HPDE6-E6E7 (cell line): ENCODE data around the gene RRAGC.
"Not testable (repeated sequence)": the region's sequence is repeated elsewhere in the genome, so short reads cannot be mapped to it uniquely, and the experiment has no call there.

Source experiments
- DNase-seq: peaks from one replicate; pipeline ENCODE4 v3.0.0; 2011; ENCODE audit warnings: missing footprints; ENCODE audit errors: extremely low spot score

RRAGC gene

GRCh38 chr1:38858833-38859560 lies 575 bp downstream of the RRAGC start:
- peak; percentile 75 for DNase-seq

GRCh38 chr1:38852780-38853179 lies 6.8 kb downstream of the RRAGC start:
- DNase-seq, result no peak

- no peak for DNase-seq
These were observed 11.5 kb downstream of the RRAGC start for GRCh38 chr1:38848071-38848470.

- no peak for DNase-seq
These were observed 13.4 kb downstream of the RRAGC start for GRCh38 chr1:38846210-38846609.

- not testable (repeated sequence) for DNase-seq
These were observed 14.5 kb downstream of the RRAGC start for GRCh38 chr1:38845088-38845487.

- no peak for DNase-seq
These were observed 19.3 kb downstream of the RRAGC start for GRCh38 chr1:38840281-38840680.

GRCh38 chr1:38839363-38839762 lies 20.2 kb downstream of the RRAGC start:
- DNase-seq, result no peak

GRCh38 chr1:38836316-38836715 lies 23.3 kb downstream of the RRAGC start:
- not testable (repeated sequence) for DNase-seq

GRCh38 chr1:38834937-38835827 lies 24.4 kb downstream of the RRAGC start:
- peak; percentile 70 for DNase-seq

- DNase-seq, result no peak
These were observed 25.3 kb downstream of the RRAGC start for GRCh38 chr1:38834221-38834782.

GRCh38 chr1:38833146-38833545 lies 26.4 kb downstream of the RRAGC start:
- DNase-seq, result no peak

GRCh38 chr1:38832370-38832734 lies 27.2 kb downstream of the RRAGC start:
- no peak for DNase-seq

- DNase-seq, result no peak
These were observed 27.7 kb downstream of the RRAGC start for GRCh38 chr1:38831731-38832369.

- DNase-seq, result no peak
These were observed 30.2 kb downstream of the RRAGC start for GRCh38 chr1:38829368-38829767.

GRCh38 chr1:38827318-38827717 lies 32.3 kb downstream of the RRAGC start:
- no peak for DNase-seq

GRCh38 chr1:38826886-38827285 lies 32.7 kb downstream of the RRAGC start:
- DNase-seq, result no peak

GRCh38 chr1:38826262-38826661 lies 33.3 kb downstream of the RRAGC start:
- no peak for DNase-seq

GRCh38 chr1:38820860-38821259 lies 38.7 kb downstream of the RRAGC start:
- no peak for DNase-seq

- DNase-seq, result no peak
These were observed 40.1 kb downstream of the RRAGC start for GRCh38 chr1:38819516-38819915.

GRCh38 chr1:38819040-38819439 lies 40.5 kb downstream of the RRAGC start:
- no peak for DNase-seq

GRCh38 chr1:38818175-38818976 lies 41.2 kb downstream of the RRAGC start:
- peak; percentile 20 for DNase-seq
